Measurements from ENCODE around the gene CATSPERE. TPM values are rescaled to one million over a fixed set of nuclear protein-coding genes. Genes with fewer than 3 reads are reported as not detected.

Gene CATSPERE
- total RNA-seq, 3 donors from 2014 or later: 1.3 to 3.2 (median 2.0) TPM

DNA sequence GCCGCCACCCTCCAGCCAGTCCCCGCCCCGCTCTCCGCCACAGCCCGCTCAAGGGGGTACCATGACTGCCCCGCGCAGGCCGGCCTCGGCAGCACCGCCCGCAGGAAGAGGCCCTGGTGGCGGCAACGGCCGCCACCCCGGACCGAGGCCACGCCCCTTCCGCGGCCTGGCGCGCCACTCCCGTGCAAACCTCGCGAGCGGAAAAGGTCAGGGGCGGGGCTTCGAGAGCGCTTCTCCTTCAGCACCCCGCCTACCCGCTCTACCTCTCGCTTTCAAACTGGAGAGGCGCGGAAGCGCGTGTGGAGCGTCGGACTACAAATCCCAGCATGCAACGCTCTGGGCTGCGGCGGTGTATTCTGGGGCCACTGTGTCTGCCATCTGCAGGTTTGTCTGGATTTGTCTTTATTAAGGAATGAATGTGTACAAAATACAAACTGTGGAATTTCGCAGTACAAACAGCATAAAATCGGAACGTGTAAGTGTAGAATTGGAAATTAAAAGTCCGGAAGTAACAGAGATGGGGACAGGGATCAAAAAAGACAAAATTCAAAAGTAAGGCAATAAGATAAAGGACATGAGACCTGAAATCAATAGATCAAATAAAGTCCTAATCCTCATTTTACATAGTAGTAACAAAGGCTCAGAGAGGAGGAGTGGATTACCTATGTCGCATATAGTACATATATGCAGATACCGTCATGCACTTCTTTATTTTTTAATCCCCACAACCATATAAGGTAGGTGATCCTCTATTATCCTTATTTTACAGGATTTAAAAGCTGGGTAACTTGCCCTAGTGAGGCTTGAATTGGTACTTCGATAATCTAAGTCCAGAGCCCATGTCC lies 8.9 kb upstream of the CATSPERE start:
- peak; percentile 98 to 99 for DNase-seq (ENCODE audit: low spot score in 2 of 2)
- Histone ChIP-seq H3K27ac (peak overlapping the region; percentile 89 to 95), H3K4me3 (peak overlapping the region; percentile 74 to 97 (median 93)), H3K27me3 (no peaks in the 10 kb centered on the region), H3K4me1 (peaks cover 8 to 15% of the 10 kb centered on the region in 2 donors), H3K36me3 (no peaks in the 10 kb centered on the region), H3K9me3 (no peaks in the 10 kb centered on the region)
- TF ChIP-seq, protein P1, sequence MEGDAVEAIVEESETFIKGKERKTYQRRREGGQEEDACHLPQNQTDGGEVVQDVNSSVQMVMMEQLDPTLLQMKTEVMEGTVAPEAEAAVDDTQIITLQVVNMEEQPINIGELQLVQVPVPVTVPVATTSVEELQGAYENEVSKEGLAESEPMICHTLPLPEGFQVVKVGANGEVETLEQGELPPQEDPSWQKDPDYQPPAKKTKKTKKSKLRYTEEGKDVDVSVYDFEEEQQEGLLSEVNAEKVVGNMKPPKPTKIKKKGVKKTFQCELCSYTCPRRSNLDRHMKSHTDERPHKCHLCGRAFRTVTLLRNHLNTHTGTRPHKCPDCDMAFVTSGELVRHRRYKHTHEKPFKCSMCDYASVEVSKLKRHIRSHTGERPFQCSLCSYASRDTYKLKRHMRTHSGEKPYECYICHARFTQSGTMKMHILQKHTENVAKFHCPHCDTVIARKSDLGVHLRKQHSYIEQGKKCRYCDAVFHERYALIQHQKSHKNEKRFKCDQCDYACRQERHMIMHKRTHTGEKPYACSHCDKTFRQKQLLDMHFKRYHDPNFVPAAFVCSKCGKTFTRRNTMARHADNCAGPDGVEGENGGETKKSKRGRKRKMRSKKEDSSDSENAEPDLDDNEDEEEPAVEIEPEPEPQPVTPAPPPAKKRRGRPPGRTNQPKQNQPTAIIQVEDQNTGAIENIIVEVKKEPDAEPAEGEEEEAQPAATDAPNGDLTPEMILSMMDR (IDR thresholded peaks at IDR 0.05): peak in 2 of 3 donors; percentile 31 to 37
- TF ChIP-seq POLR2A (IDR thresholded peaks at IDR 0.05) (no peak), POLR2AphosphoS5 (IDR thresholded peaks at IDR 0.05) (peak in 2 of 3 donors; percentile 11 to 42)
- intact Hi-C loops (cut with DNase I; ENCODE audit: low total_unique reads): no loop called here

DNA sequence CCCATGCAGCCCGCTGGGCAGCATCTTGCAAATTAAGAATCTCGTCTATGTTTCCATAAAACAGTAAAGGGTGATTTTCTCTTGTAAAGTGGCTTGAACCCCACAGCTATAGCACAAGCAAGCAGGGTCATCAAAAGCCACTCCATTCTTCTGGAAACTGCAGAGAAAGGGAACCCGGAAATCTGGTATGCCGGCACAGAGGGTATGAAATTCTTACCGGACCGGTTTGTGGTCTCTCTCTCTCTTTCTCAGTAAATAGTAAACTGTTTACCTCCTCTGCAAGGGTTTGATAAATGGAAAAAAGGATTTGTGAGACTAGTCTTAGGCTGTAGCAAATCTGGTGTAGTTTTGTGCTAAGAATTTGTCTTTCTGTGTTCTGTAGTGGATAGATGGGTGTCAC lies 6.7 kb upstream of the CATSPERE start:
- no peak overlapping the region for H3K4me3 ChIP-seq
- H3K4me1 ChIP-seq: peaks cover 8 to 12% of the 10 kb centered on the region in 2 donors
- H3K27ac ChIP-seq: peak overlapping the region; percentile 56 to 60
- no peaks in the 10 kb centered on the region for H3K27me3 ChIP-seq
- no peaks in the 10 kb centered on the region for H3K9me3 ChIP-seq
- no peak for DNase-seq (ENCODE audit: low spot score in 2 of 2)
- intact Hi-C loops (cut with DNase I; ENCODE audit: low total_unique reads): no loop called here
- H3K36me3 ChIP-seq: no peaks in the 10 kb centered on the region
- TF ChIP-seq POLR2A (IDR thresholded peaks at IDR 0.05) (no peak), POLR2AphosphoS5 (IDR thresholded peaks at IDR 0.05) (no peak)
- TF ChIP-seq, protein P1 (IDR thresholded peaks at IDR 0.05): no peak

DNA sequence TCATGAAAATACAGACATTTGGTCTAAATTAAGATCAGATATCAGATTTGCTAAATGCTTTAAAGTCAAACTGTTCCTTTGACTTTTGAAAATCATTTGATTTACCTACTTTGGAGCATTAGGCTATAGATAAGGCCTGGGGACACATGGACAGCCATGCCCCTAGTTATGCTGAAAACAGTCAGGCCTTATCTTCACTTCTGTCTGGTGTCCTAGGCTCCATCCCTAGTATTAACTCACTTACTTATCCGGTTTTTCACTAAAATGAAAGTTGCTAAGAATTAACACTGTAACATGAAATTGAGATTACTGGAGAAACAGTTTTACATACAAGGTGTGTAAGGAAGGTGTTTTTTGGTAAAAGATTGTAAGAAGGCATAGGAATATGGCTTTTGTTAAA lies 4.5 kb upstream of the CATSPERE start:
- intact Hi-C loops (cut with DNase I; ENCODE audit: low total_unique reads): no loop called here
- H3K27ac ChIP-seq: no peak overlapping the region
- TF ChIP-seq POLR2AphosphoS5 (IDR thresholded peaks at IDR 0.05) (no peak), POLR2A (IDR thresholded peaks at IDR 0.05) (no peak)
- TF ChIP-seq, protein P1 (IDR thresholded peaks at IDR 0.05): no peak

DNA sequence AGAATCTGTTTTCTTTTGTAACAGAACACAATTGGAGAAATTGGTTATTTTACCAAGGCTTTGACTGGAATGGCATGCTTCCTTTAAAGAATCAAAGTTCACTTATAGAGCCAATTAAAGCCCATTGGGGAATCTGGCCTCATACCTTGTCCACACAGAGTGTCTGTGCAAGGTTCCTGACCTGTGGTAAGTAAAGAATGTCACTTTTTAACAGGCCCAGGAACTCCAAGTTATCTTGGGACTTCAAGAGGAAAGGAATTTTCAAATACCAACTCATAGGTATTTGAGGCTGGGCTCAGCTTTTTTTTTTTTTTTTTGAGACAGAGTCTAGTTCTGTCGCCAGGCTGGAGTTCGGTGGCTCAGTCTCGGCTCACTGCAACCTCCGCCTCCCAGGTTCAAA lies 2.3 kb upstream of the CATSPERE start:
- intact Hi-C loops (cut with DNase I; ENCODE audit: low total_unique reads): no loop called here
- no peak overlapping the region for H3K4me3 ChIP-seq

More for the DNA sequence above, 4.5 kb upstream of the CATSPERE start:
- Histone ChIP-seq H3K9me3 (no peaks in the 10 kb centered on the region), H3K4me1 (no peaks in the 10 kb centered on the region), H3K36me3 (no peaks in the 10 kb centered on the region), H3K4me3 (no peak overlapping the region), H3K27me3 (no peaks in the 10 kb centered on the region)
- DNase-seq (ENCODE audit: low spot score in 2 of 2): no peak

DNA sequence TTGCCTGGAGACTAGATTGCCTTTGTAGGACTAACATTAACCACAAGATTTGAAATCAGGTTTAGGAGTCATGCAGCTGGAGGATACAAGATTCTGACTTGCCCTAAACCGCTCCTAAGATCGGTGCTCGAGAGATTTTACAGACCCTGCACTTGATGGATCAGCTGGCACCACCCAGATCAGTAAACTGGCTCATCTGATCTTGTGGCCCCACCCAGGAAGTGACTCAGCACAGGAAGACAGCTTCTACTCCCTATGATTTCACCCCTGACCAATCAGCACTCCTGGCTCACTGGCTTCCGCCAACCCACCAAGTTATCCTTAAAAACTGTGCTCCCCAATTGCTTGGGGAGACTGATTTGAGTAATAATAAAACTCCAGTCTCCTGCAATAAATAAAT lies 876 bp upstream of the CATSPERE start:
- H3K4me3 ChIP-seq: peak overlapping the region in 2 of 3 donors; percentile 68 to 78
- H3K9me3 ChIP-seq: no peaks in the 10 kb centered on the region
- no peaks in the 10 kb centered on the region for H3K4me1 ChIP-seq
- intact Hi-C loops (cut with DNase I; ENCODE audit: low total_unique reads): no loop called here
- H3K27me3 ChIP-seq: no peaks in the 10 kb centered on the region
- no peak for TF ChIP-seq POLR2A (IDR thresholded peaks at IDR 0.05)
- TF ChIP-seq, protein P1 (IDR thresholded peaks at IDR 0.05): no peak
- no peak for TF ChIP-seq POLR2AphosphoS5 (IDR thresholded peaks at IDR 0.05)
- H3K36me3 ChIP-seq: no peaks in the 10 kb centered on the region
- H3K27ac ChIP-seq: peak overlapping the region; percentile 10 to 94
- no peak for DNase-seq (ENCODE audit: low spot score in 2 of 2)

More for the DNA sequence above, 2.3 kb upstream of the CATSPERE start:
- DNase-seq (ENCODE audit: low spot score in 2 of 2): no peak
- Histone ChIP-seq H3K27me3 (no peaks in the 10 kb centered on the region), H3K4me1 (no peaks in the 10 kb centered on the region), H3K9me3 (no peaks in the 10 kb centered on the region), H3K36me3 (no peaks in the 10 kb centered on the region), H3K27ac (no peak overlapping the region)
- TF ChIP-seq POLR2A (IDR thresholded peaks at IDR 0.05) (no peak), POLR2AphosphoS5 (IDR thresholded peaks at IDR 0.05) (no peak)
- TF ChIP-seq, protein P1 (IDR thresholded peaks at IDR 0.05): no peak

Data from breast epithelium (tissue), 4 donors.